Upper lobe of left lung (tissue), 6 donors: Measurements from ENCODE around the gene ST3GAL4. TPM values are rescaled to one million over a fixed set of nuclear protein-coding genes. Genes with fewer than 3 reads are reported as not detected.
"Not testable (repeated sequence)": the region's sequence is repeated elsewhere in the genome, so short reads cannot be mapped to it uniquely, and the experiment has no call there.

ENCODE experiments used
- ATAC-seq, 2 donors: fragments of 200-7000 bp; cut with Tn5 transposase; one replicate each; pipeline ENCODE4 v1.9.1; 2022; ENCODE audit warnings: mild to moderate bottlenecking in 2 of 2, moderate library complexity in 2 of 2; ENCODE audit not compliant: low FRiP score in 2 of 2
- DNase-seq, 2 donors: peaks; one replicate each; pipeline ENCODE4 v3.0.0-alpha.2; 2019 to 2020
- H3K27ac ChIP-seq, 4 donors: fragments of 200-600 bp; sonication (generic); one replicate each; pipeline ENCODE4 v1.5.1; 2016 to 2019
- H3K27me3 ChIP-seq, 4 donors: fragments of 200-600 bp; sonication (generic); one replicate each; pipeline ENCODE4 v1.5.1; 2017 to 2019
- H3K36me3 ChIP-seq, 4 donors: fragments of 200-600 bp; sonication (generic); one replicate each; pipeline ENCODE4 v1.5.1; 2016 to 2019
- H3K4me1 ChIP-seq, 4 donors: fragments of 200-600 bp; sonication (generic); one replicate each; pipeline ENCODE4 v1.5.1; 2018 to 2019
- H3K4me3 ChIP-seq, 4 donors: fragments of 200-600 bp; sonication (generic); one replicate each; pipeline ENCODE4 v1.5.1; 2017 to 2019; ENCODE audit warnings: mild to moderate bottlenecking in 2 of 4, moderate library complexity in 1 of 4
- H3K9me3 ChIP-seq, 4 donors: fragments of 200-600 bp; sonication (generic); one replicate each; pipeline ENCODE4 v1.5.1; 2018 to 2019
- EP300 ChIP-seq, 4 donors: sonication (generic); formaldehyde crosslinking; IDR thresholded peaks; one replicate each; pipeline ENCODE4 v1.5.1; 2017; ENCODE audit warnings: antibody characterized with exemption in 4 of 4, control low read depth in 2 of 4
- POLR2A ChIP-seq, 4 donors: fragments of 450-650 bp; IDR thresholded peaks; one replicate each; pipeline ENCODE4 v1.5.1; 2016 to 2017; ENCODE audit warnings: antibody characterized with exemption in 4 of 4, mild to moderate bottlenecking in 2 of 4
- POLR2AphosphoS5 ChIP-seq, 2 donors: sonication (generic); formaldehyde crosslinking; IDR thresholded peaks; one replicate each; pipeline ENCODE4 v1.5.1; 2017; ENCODE audit warnings: antibody characterized with exemption in 2 of 2
- WGBS, 2 donors: methylation state at CpG; one replicate each; pipeline ENCODE4 v1.1.5; 2017 to 2018; 5-methylcytosine and 5-hydroxymethylcytosine counted together
- total RNA-seq, 6 donors: library from RNA; depleted of rRNA in 4 of 6; stranded (reverse); fragments of >200 nt in 4 of 6; gene quantifications; one replicate each; pipeline versions ENCODE4 v1.1.0 to v1.2.1, GENCODE V29; 2016 to 2021
- TF ChIP-seq, protein P1 (sequence below), 6 experiments: fragments of 450-650 bp in 4 of 6; fragments of 200-600 bp in 2 of 6; sonication (generic) in 2 of 6; IDR thresholded peaks; one replicate each; pipeline ENCODE4 v1.5.1; 2016 to 2019; ENCODE audit warnings: antibody characterized with exemption in 6 of 6
- donor health status: DM: no; HTN: no; CAD: no; lungs with moderate emphysema.
- donor health status: DM: no; HTN: yes; CAD: no; lungs with severe emphysema.

The ST3GAL4 gene
- total RNA-seq, 6 donors from 2014 or later: 20.6 to 47.9 (median 34.0) TPM

- Histone ChIP-seq H3K27me3 (no peaks in the 10 kb centered on the region), H3K9me3 (no peaks in the 10 kb centered on the region), H3K4me1 (peaks cover 15 to 30% (median 21%) of the 10 kb centered on the region in 4 donors), H3K4me3 (no peak overlapping the region), H3K36me3 (peaks cover 3 to 56% (median 19%) of the 10 kb centered on the region in 4 donors), H3K27ac (peak overlapping the region in 3 of 4 donors; percentile 79 to 86 (median 82))
- ATAC-seq: no peak
- TF ChIP-seq, protein P1, sequence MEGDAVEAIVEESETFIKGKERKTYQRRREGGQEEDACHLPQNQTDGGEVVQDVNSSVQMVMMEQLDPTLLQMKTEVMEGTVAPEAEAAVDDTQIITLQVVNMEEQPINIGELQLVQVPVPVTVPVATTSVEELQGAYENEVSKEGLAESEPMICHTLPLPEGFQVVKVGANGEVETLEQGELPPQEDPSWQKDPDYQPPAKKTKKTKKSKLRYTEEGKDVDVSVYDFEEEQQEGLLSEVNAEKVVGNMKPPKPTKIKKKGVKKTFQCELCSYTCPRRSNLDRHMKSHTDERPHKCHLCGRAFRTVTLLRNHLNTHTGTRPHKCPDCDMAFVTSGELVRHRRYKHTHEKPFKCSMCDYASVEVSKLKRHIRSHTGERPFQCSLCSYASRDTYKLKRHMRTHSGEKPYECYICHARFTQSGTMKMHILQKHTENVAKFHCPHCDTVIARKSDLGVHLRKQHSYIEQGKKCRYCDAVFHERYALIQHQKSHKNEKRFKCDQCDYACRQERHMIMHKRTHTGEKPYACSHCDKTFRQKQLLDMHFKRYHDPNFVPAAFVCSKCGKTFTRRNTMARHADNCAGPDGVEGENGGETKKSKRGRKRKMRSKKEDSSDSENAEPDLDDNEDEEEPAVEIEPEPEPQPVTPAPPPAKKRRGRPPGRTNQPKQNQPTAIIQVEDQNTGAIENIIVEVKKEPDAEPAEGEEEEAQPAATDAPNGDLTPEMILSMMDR (IDR thresholded peaks at IDR 0.05): no peak
- TF ChIP-seq EP300 (IDR thresholded peaks at IDR 0.05) (no peak), POLR2AphosphoS5 (IDR thresholded peaks at IDR 0.05) (no peak)
- no peak for DNase-seq
- WGBS, 2 donors: 85 to 87% methylated on average over 11 of the region's 11 CpGs
These were observed 11.1 kb upstream of the ST3GAL4 start for GRCh38 chr11:126344141-126345080.

- Histone ChIP-seq H3K4me3 (no peak overlapping the region), H3K36me3 (peaks cover 3 to 56% (median 18%) of the 10 kb centered on the region in 4 donors), H3K27ac (peak overlapping the region; percentile 77 to 86 (median 80)), H3K9me3 (no peaks in the 10 kb centered on the region), H3K27me3 (no peaks in the 10 kb centered on the region), H3K4me1 (peaks cover 8 to 23% (median 16%) of the 10 kb centered on the region in 4 donors)
- WGBS, 2 donors: 92 to 95% methylated on average over 12 to 16 of the region's 16 CpGs
- no peak for ATAC-seq
- DNase-seq: no peak
- TF ChIP-seq POLR2AphosphoS5 (IDR thresholded peaks at IDR 0.05) (no peak), POLR2A (IDR thresholded peaks at IDR 0.05) (no peak)
These were observed 10.2 kb upstream of the ST3GAL4 start for GRCh38 chr11:126345283-126345682.

GRCh38 chr11:126345759-126346585 lies 9.5 kb upstream of the ST3GAL4 start:
- no peak for TF ChIP-seq POLR2A (IDR thresholded peaks at IDR 0.05)
- TF ChIP-seq POLR2AphosphoS5 (IDR thresholded peaks at IDR 0.05): peak in 1 of 2 donors; percentile 34
- TF ChIP-seq, protein P1 (IDR thresholded peaks at IDR 0.05): no peak
- TF ChIP-seq EP300 (IDR thresholded peaks at IDR 0.05): no peak
- Histone ChIP-seq H3K36me3 (peaks cover 3 to 51% (median 18%) of the 10 kb centered on the region in 4 donors), H3K27me3 (no peaks in the 10 kb centered on the region), H3K9me3 (no peaks in the 10 kb centered on the region), H3K4me1 (peaks cover 3 to 24% (median 13%) of the 10 kb centered on the region in 4 donors), H3K27ac (peak overlapping the region; percentile 77 to 86 (median 80)), H3K4me3 (no peak overlapping the region)
- 60 to 64% methylated on average over 16 to 17 of the region's 17 CpGs for WGBS, 2 donors
- DNase-seq (peak in 1 of 2 donors; percentile 60), ATAC-seq (peak; percentile 65 to 88)

DNA sequence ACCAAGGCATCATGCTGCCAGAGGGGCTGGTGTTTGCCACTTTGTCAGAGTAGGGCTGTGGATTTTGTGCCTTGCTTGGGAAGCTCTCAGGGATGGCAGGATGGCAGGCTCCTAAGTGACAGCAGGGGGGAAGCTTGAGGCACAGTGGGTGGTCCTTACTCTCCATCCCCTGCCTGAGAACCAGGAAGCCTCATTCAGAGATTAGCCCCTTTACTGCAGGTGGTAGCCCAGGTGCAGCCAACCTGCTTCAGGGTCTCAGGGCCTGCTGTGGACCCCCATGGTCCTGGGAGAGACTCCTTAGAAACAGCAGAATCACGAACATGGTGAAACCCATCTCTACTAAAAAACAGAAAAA lies 8.9 kb upstream of the ST3GAL4 start:
- WGBS, 2 donors: 95 to 100% methylated on average over 1 of the region's 1 CpG
- TF ChIP-seq POLR2AphosphoS5 (IDR thresholded peaks at IDR 0.05) (no peak), POLR2A (IDR thresholded peaks at IDR 0.05) (no peak)
- TF ChIP-seq, protein P1 (IDR thresholded peaks at IDR 0.05): no peak
- H3K36me3 ChIP-seq: peaks cover 3 to 45% (median 18%) of the 10 kb centered on the region in 4 donors
- H3K4me1 ChIP-seq: peaks cover 3 to 28% (median 13%) of the 10 kb centered on the region in 4 donors
- ATAC-seq (no peak), DNase-seq (no peak)
- H3K27me3 ChIP-seq: no peaks in the 10 kb centered on the region
- no peak overlapping the region for H3K4me3 ChIP-seq
- no peaks in the 10 kb centered on the region for H3K9me3 ChIP-seq
- H3K27ac ChIP-seq: peak overlapping the region; percentile 77 to 86 (median 80)

GRCh38 chr11:126346946-126347345 lies 8.5 kb upstream of the ST3GAL4 start:
- not testable (repeated sequence) for H3K9me3 ChIP-seq, H3K4me3 ChIP-seq, H3K27me3 ChIP-seq, ATAC-seq, DNase-seq
- H3K4me1 ChIP-seq: peaks cover 3 to 28% (median 15%) of the 10 kb centered on the region in 4 donors
- H3K27ac ChIP-seq: peak overlapping the region; percentile 77 to 86 (median 80)
- 93% methylated on average over 7 of the region's 7 CpGs for WGBS, 2 donors
- H3K36me3 ChIP-seq: peaks cover 3 to 42% (median 16%) of the 10 kb centered on the region in 4 donors
